Measurements from ENCODE around the gene MRPL24. TPM values are rescaled to one million over a fixed set of nuclear protein-coding genes. Genes with fewer than 3 reads are reported as not detected.

MRPL24 gene
- total RNA-seq, 2 experiments from 2014 or later = 115 to 122 TPM

GRCh38 chr1:156707417-156708217, 33.3 kb downstream of the MRPL24 start:
- ChIA-PET POLR2A (interaction anchor here (0.9 to 2.6 kb wide), 4 partner anchors 14 to 61 kb away, joined by 3 to 10 read pairs (median 4); no protein-coding TSS in a partner anchor), CTCF (interaction anchor here (1.0 to 10.5 kb wide), 10 partner anchors 8 to 220 kb away, joined by 3 to 119 read pairs (median 12); partner anchors contain the start of genes ISG20L2, METTL25B and NES)

- POLR2A ChIA-PET = interaction anchor here (0.6 to 2.6 kb wide), 6 partner anchors 12 to 1530 kb away, joined by 3 to 10 read pairs (median 4); no protein-coding TSS in a partner anchor
- CTCF ChIA-PET = interaction anchor here (0.8 to 10.5 kb wide), 19 partner anchors 9 to 245 kb away, joined by 3 to 119 read pairs (median 5); partner anchors contain the start of genes ISG20L2, METTL25B and NES
Observed at GRCh38 chr1:156706657-156707416, 34.1 kb downstream of the MRPL24 start.

GRCh38 chr1:156705918-156706656, 34.8 kb downstream of the MRPL24 start:
- CTCF ChIA-PET = interaction anchor here (0.6 to 10.5 kb wide), 26 partner anchors 10 to 244 kb away, joined by 3 to 119 read pairs (median 4); partner anchors contain the start of genes ISG20L2, METTL25B, NES and PEAR1
- POLR2A ChIA-PET = interaction anchor here (1.0 to 2.6 kb wide), 4 partner anchors 13 to 35 kb away, joined by 3 to 10 read pairs (median 4); no protein-coding TSS in a partner anchor

- ChIA-PET POLR2A (interaction anchor here (1.4 to 2.6 kb wide), 3 partner anchors 13 to 16 kb away, joined by 4 to 10 read pairs (median 4); no protein-coding TSS in a partner anchor), CTCF (interaction anchor here (0.6 to 10.5 kb wide), 20 partner anchors 10 to 188 kb away, joined by 3 to 119 read pairs (median 4); partner anchors contain the start of genes ISG20L2, METTL25B, NES and PEAR1)
Observed at GRCh38 chr1:156705321-156705917, 35.5 kb downstream of the MRPL24 start, which contains the start of gene CRABP2. CRABP2 (minus strand) TSS chr1:156705583; CDS start chr1:156705446, 137 bp downstream.

GRCh38 chr1:156704930-156705320, 36.0 kb downstream of the MRPL24 start:
- POLR2A ChIA-PET = interaction anchor here (0.6 to 2.6 kb wide), 3 partner anchors 15 to 343 kb away, joined by 4 to 10 read pairs (median 4); no protein-coding TSS in a partner anchor

GRCh38 chr1:156704166-156704711, 36.6 kb downstream of the MRPL24 start:
- ChIA-PET CTCF (interaction anchor here (0.5 to 10.5 kb wide), 5 partner anchors 14 to 696 kb away, joined by 3 to 119 read pairs (median 17); partner anchors contain the start of genes ISG20L2 and METTL25B), POLR2A (interaction anchor here (0.6 to 2.1 kb wide), 4 partner anchors 17 to 342 kb away, joined by 3 to 4 read pairs (median 4); no protein-coding TSS in a partner anchor)

More at GRCh38 chr1:156704930-156705320, 36.0 kb downstream of the MRPL24 start:
- CTCF ChIA-PET = interaction anchor here (1.0 to 10.5 kb wide), 9 partner anchors 11 to 189 kb away, joined by 3 to 119 read pairs (median 8); partner anchors contain the start of genes ISG20L2, METTL25B, PEAR1 and PRCC

- POLR2A ChIA-PET = interaction anchor here (0.8 kb wide), 1 partner anchor 19 kb away, joined by 3 read pairs; no protein-coding TSS in a partner anchor
- CTCF ChIA-PET = interaction anchor here (0.5 to 10.5 kb wide), 4 partner anchors 13 to 696 kb away, joined by 3 to 119 read pairs (median 32); partner anchors contain the start of genes ISG20L2 and METTL25B
Observed at GRCh38 chr1:156703741-156704140, 37.1 kb downstream of the MRPL24 start.

GRCh38 chr1:156703336-156703735, 37.6 kb downstream of the MRPL24 start:
- POLR2A ChIA-PET = no interaction called here
- CTCF ChIA-PET = interaction anchor here (0.7 to 10.5 kb wide), 7 partner anchors 9 to 294 kb away, joined by 3 to 119 read pairs (median 4); partner anchors contain the start of genes ISG20L2 and METTL25B

GRCh38 chr1:156700736-156701531, 40.0 kb downstream of the MRPL24 start:
- ChIA-PET POLR2A (no interaction called here), CTCF (interaction anchor here (1.3 to 10.5 kb wide), 3 partner anchors 11 to 41 kb away, joined by 3 to 119 read pairs (median 7); no protein-coding TSS in a partner anchor)

- POLR2A ChIA-PET = no interaction called here
- CTCF ChIA-PET = interaction anchor here (1.2 to 10.5 kb wide), 2 partner anchors 9 to 14 kb away, joined by 3 to 119 read pairs; no protein-coding TSS in a partner anchor
Observed at GRCh38 chr1:156698995-156699394, 41.9 kb downstream of the MRPL24 start.

GRCh38 chr1:156697481-156697880, 43.4 kb downstream of the MRPL24 start:
- ChIA-PET CTCF (interaction anchor here (10.5 kb wide), 1 partner anchor 7 kb away, joined by 119 read pairs; no protein-coding TSS in a partner anchor), POLR2A (no interaction called here)

- ChIA-PET CTCF (no interaction called here), POLR2A (no interaction called here)
Observed at GRCh38 chr1:156696755-156697154, 44.1 kb downstream of the MRPL24 start.

GRCh38 chr1:156694690-156694962, 46.3 kb downstream of the MRPL24 start:
- CTCF ChIA-PET = interaction anchor here (0.7 to 1.7 kb wide), 4 partner anchors 10 to 32 kb away, joined by 3 to 5 read pairs (median 4); no protein-coding TSS in a partner anchor
- POLR2A ChIA-PET = no interaction called here

- CTCF ChIA-PET = interaction anchor here (1.2 to 1.7 kb wide), 2 partner anchors 12 to 32 kb away, joined by 4 to 5 read pairs; partner anchors contain the start of gene CRABP2
Observed at GRCh38 chr1:156693848-156694689, 46.8 kb downstream of the MRPL24 start.

More at GRCh38 chr1:156693848-156694689, 46.8 kb downstream of the MRPL24 start:
- POLR2A ChIA-PET = no interaction called here

Measured in activated CD8-positive, alpha-beta memory T cell treated with anti-CD3 and anti-CD28 coated beads for 36 hours (primary cell).